DMS53 (cell line): ENCODE results near the gene NBR1.
"Not testable (repeated sequence)": the region's sequence is repeated elsewhere in the genome, so short reads cannot be mapped to it uniquely, and the experiment has no call there.

Source experiments
- DNase-seq: peaks from one replicate; lab custom pipeline; 2025; lab: John Stamatoyannopoulos, UW

The NBR1 gene

DNA sequence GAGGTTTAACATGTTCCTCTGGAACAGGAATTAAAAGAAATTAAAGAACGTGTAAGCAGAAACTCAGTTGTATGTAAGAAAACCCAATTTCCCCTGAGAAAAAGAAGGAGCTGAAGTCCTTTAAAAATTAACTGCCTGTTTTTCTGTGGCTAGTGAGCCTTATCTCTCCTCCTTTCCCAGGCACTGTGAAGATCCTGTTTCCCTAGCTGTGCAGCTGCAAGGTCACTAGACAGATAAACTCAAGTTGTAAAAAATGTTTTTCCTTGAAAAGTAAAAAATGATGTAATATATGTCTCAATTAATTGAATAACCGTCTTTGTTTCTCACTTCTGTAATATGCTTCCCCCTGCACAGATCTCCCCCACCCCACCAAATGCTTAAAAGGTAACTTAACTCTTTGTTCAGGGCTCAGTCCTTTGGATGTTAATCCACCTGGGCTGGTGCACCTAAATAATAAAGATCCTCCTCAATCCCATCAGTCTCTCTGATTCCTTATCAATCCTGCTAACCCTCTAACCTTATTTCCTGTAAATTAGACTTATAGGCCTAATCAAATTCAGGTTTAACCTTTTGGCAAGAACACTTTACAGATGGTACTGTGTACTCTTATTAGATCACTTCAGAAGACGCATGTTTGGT is 17.7 kb upstream of the NBR1 start:
- DNase-seq: peak; percentile 21

DNA sequence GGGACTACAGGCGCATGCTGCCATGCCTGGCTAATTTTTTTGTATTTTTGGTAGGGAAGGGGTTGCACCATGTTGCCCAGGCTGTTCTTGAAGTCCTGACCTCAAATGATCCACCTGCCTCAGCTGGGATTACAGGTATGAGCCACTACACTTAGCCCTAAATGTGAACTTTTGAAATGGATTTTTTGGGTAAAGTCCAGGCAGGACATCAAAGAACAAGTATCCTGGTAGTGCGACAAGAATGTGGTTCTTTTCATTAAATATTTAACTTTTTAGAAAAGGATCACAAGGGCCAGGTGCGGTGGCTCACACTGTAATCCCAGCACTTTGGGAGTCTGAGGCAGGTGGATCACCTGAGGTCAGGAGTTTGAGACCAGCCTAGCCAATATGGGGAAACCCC is 15.3 kb upstream of the NBR1 start:
- DNase-seq: no peak

DNA sequence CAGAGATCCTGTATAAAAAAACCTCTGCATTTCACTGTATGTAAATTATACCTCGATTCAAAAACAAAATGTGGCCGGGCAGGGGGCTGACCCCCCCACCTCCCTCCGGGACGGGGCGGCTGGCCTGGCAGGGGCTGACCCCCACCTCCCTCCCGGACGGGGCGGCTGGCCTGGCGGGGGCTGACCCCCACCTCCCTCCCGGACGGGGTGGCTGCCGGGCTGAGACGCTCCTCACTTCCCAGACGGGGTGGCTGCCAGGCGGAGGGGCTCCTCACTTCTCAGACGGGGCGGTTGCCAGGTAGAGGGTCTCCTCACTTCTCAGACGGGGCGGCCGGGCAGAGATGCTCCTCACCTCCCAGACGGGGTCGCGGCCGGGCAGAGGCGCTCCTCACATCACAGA is 11.8 kb upstream of the NBR1 start:
- not testable (repeated sequence) for DNase-seq

DNA sequence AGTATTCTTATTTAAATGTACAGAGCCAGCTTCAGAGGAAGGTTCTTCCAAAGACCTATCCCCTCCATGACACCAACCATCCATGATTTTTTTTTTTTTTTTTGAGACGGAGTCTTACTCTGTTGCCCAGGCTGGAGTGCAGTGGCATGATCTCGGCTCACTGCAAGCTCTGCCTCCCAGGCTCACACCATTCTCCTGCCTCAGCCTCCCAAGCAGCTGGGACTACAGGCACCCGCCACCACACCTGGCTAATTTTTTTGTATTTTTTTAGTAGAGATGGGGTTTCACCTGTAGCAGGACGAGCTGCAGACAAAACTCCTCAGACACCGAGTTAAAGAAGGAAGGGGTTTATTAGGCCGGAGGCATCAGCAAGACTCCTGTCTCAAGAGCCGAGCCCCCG is 11.1 kb upstream of the NBR1 start:
- DNase-seq: not testable (repeated sequence)

DNA sequence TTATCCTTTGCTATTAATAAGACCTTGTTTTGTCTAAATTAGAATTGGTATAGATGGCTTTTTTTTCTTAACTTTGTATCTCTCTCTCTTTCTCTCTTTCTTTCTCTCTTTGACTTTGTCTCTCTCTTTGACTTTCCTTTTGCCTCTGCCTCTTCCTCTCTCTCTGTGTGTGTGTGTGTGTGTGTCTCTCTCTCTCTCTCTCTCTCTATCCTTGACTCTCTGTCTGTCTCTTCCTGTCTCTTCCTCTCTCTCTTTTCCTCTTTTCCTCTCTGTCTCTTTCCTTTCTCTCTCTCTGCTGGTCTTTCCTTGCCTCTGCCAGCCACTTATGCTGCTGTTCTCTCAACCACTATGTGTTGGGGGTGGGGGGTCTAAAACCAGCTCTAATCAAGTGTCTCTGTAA is 5.0 kb upstream of the NBR1 start:
- not testable (repeated sequence) for DNase-seq

DNA sequence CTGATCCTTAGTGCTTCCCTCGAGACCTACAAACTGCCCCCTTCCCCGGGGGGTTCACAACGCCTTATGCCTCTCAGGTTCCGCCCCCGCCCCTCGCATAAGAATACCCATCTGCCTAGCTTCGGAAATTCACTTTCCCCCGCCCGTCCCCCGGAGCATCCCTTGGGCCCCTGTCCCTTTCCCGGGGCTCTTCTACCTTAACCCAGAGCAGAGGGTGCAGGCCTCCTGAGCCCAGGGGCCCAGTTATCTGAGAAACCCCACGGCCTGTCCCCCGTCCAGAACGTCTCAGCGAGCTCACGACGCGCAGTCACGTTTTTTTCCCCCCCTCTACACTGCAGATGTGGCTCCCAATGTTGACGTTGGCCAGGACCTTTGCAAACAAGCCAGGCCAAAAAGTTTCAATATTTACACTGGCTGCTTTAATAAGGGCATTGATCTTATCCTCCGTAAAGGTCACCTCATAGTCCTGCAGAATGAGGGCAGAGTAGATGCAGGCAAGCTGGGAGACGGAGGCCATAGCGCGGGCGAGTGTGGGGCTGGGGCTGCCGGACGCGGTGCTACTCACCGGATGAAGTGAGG is 1.4 kb upstream of the NBR1 start:
- DNase-seq: peak; percentile 88

DNA sequence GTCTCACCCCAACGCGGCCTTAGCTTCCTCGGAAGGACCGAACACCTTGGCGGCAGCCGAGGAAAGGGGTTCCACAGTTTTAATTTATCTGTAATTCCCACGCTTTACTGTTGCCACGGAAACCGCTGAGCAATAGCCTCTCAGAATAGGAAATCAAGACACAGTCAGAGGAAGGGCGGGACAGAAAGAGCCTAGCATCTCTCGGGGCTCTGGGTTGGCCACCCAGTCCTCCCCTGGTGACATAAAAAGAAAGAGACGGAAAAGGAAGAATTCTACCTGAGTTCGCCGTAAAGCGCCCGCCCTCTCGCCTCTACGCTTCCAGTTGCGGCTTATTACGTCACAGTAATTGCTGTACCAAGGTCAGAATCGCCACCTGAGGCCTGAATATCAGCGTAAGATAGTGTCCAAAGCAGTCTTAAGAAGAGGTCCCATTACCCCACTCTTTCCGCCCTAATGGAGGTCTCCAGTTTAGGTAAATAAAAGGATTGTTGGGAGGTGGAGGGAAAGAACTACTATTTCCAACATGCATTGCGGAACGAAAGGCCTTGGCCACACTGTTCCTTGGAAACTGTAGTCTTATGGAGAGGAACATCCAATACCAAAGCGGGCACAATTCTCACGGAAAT is 761 bp upstream of the NBR1 start:
- peak; percentile 100 for DNase-seq

DNA sequence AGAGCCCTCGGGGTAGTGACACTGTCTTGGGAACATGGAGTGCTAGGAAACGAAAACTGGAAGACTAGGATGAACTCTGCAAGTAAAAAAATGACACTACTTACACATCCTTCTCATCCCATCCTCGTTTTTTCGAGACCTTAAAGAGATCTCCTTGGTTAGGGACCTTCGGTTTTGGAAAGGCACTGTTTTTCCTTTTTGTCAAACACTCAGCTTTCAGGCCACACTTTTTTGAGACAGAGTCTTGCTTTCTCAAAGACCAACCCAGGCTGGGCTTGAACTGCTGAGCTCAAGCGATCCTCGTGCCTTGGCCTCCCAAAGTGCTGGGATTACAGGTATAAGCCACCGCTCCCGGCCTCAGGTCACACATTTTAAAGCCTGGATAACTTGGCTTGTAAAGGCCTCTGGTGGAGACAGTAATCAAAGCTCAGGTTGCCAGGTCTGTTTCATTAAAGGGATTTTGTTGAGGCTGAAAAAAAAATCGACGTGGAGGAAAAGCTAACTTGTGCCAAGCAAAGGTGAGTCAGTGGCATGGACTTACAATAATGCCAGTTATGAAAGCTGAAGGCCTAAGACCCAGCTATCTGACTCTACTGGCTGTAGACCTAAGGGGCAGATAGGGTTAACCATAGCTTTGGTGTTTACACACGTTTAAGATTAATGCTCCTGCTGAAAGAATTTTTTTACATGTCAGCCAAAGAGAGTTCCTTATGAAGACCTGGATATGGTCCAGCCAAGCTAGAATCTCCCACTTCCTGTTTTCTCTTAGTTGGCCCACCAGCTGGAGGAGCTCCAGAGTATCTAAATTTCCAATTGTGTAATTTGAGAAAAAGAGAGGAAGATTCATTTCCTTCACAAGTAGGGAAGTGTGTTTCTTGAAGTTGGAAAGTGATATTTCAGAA is 823 bp downstream of the NBR1 start:
- peak; percentile 72 for DNase-seq

DNA sequence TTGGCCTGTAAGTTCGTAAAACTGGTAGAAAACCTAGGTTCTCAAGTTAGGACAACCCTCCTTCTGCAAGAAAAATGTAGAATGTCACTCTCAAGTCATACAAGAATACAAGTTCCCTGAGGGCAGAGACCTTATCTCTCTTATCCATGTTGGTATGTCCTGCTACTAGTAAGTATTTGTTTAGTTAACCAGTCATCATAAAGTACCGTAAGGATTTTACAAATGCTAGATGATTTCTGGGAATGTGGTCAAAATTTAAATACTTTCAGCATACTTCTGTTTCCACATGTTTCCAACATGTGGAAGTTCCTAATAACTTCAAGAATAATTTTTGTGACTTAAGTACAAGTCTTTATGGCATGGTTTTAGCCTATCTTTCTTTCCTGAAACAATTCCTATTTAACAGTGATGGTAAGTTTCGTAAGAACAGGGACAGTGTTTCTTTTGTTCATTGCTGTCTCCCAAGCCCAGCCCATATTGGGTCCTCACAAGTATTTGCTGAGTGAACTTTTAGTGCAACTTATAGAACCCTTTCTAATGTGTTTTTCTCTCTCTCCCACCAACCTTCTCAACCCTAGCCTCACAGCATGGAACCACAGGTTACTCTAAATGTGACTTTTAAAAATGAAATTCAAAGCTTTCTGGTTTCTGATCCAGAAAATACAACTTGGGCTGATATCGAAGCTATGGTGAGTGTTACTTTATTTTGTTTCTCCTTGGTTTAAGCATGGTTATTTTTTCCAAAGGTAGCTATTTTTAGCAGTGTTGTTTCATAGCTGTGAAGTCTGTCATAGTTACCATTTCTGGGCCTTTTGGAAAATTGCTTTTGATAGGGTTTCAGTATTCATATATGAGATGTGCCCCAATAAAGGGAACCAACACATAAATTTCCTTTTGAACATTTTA is 4.5 kb downstream of the NBR1 start:
- DNase-seq: no peak

DNA sequence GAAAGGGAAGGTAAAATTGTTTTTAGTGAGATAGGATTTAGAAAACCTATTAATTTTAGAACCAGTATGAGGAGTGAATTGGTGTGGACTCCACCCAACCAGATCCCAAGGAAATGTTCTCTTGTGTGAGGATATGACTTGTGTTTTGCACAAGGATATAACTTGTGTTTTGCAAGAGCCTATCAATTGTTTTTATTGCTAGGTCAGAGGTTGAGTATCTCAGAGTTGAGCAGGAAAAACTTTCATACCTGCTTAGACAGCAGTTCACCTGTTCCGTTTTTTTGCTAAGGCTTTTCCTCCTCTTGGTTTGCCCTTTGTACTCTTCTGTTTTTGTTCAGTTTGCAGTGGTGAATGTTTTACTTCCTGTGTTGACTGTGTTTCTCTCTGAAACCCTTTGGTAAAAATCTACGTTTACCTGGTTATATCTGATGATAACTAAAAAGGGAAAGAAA is 5.1 kb downstream of the NBR1 start:
- DNase-seq: peak; percentile 37

DNA sequence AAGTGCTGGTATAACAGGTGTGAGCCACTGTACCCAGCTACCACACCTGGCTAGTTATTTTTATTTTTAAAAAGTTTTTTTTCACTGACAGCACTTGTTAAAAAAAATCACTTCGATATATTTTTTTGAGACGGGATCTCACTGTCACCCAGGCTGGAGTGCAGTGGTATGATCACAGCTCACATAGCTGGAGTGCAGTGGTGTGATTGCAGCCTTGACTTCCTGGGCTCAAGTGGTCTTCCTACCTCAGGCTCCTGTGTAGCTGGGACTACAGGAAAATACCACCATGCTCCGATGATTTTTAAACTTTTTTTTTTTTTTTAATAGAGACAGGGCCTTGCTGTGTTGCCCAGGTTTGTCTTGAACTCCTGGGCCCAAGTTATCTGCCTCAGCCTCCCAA is 12.9 kb downstream of the NBR1 start:
- DNase-seq: no peak

DNA sequence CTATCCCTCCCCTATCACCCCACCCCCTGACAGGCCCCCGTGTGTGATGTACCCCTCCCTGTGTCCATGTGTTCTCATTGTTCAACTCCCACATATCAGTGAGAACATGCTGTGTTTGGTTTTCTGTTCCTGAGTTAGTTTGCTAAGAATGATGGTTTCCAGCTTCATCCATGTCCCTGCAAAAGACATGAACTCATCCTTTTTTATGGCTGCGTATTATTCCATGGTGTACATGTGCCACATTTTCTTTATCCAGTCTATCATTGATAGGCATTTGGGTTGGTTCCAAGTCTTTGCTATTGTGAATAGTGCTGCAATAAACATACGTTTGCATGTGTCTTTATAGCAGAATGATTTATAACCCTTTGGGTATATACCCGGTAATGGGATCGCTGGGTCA is 15.6 kb downstream of the NBR1 start:
- DNase-seq: not testable (repeated sequence)

DNA sequence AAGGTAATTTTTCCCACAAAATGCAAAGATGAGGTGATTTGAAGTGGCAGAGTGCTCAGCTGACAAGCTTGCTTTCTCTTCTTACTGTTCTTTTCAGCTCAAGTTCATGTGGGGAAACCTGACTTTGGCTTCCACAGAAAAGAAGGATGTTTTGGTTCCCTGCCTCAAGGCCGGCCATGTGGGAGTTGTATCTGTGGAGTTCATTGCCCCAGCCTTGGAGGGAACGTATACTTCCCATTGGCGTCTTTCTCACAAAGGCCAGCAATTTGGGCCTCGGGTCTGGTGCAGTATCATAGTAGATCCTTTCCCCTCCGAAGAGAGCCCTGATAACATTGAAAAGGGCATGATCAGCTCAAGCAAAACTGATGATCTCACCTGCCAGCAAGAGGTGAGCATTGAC is 22.2 kb downstream of the NBR1 start:
- DNase-seq: no peak

DNA sequence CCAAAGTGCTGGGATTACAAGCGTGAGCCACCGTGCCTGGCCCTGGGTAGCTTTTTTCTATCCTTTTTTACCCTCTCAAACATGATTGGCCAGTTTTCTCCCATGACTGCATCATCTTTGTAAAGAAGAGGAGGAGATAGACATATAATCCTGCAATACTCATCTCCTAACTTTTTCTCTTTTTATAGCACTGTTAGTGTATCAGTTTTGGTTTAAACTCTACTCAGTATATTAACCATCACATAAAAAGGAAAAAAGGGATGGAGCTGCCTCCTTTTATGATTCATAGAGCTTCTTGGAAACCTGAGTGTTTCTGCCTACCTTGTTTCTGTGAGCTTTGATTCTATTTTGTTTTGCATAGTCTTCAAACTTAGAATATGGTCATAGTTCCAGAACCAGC is 28.6 kb downstream of the NBR1 start:
- no peak for DNase-seq

DNA sequence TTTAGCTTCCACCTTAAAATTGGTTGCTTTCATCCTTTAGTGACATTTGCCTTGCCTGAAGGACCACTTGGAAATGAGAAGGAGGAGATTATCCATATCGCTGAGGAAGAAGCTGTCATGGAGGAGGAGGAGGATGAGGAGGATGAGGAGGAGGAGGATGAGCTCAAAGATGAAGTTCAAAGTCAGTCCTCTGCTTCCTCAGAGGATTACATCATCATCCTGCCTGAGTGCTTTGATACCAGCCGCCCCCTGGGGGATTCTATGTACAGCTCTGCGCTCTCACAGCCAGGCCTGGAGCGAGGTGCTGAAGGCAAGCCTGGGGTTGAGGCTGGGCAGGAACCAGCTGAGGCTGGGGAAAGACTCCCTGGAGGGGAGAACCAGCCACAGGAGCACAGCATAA is 29.1 kb downstream of the NBR1 start:
- DNase-seq: no peak

DNA sequence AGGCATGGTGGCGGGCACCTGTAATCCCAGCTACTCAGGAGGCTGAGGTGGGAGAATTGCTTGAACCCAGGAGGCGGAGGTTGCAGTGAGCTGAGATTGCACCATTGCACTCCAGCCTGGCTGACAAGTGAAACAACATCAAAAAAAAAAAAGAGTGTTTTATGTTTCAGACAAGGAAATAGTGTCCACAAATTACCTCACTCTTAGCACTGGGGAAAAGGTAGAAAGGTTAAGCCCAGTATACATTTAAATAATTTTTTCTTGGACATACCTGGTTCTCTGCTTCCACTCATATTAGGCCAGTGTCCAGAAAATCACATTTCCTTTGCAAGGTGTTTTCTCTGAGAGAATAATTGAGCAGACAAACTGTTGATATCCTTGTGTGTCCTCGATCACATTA is 32.0 kb downstream of the NBR1 start:
- DNase-seq: peak; percentile 54

DNA sequence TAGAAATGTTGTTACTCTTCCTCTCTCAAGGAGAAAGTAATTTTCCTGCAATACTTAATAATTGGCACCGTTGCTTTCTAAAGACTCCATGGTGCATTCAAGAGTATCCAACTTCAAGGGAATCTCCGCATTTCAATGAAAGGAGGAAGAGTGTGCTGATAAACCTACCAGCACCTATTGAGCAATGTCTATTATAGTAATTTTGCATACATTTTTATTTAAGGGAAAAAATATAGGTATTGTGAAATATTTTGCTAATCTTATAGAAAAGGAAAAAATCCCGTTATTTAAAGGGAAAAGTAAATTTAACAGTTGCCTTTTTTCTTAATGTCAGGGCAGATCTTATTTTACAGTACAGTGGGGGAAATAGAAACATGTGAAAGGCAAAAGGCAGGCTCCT is 39.6 kb downstream of the NBR1 start:
- DNase-seq: no peak

DNA sequence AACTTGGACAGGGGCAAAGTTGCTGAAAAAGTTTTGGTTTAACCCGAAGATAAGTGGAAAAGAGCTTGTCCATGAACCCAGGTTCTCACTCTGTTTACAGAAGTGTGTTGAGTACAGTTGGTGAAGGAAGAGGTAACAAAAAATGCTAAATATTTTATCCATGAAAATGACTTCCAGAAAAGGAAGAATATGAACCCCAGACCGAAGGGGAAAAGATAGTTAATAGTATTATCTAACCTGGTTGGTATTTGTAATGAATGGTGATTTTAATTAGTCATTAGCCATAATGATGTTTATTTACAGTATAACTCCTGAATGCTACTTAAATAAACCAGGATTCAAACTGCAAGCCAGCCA is 40.1 kb downstream of the NBR1 start:
- DNase-seq: no peak

DNA sequence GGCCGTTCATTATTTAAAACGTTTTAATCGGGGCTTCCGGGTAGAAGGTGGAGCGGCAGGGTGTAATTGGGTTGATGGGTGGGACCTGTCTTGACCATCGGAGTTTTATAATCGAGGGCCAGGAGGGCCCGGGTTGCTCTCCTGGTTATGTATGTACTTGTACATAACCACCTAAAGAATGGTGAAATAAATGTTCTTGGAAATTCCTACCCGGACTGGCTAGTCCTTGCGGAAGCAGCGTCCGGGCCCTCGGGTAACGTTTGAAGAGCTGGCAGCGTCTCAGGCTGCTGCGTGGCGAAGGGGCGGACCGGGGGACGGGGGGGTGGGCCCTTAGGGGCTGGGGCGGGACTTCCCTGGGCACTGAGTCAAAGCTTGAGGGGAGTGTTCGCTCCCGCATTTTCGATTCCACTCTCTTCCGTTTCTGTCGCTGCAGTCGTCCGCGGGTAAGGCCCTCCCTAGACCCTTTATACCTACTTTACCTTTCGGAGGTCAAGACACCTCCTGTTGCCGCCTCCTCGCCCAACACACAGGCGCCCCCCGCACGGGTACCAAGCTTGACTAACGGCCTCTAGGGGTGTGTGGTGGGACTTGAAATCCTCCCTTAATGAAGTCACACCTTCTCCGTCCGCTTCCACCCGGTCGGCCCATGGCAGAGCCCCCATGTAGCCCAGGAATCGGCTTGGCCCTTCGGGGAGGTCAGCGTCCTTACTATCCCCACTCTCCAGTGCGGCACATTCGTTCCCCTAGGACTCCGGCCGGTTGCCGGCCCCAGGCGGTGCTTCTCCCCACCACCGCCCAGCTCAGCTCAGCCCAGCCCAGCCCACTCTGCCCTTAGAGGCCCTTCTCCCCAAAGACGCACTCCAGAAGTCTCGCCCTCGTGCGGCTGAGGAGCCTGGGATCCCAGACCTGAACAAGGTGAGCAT is 40.7 kb downstream of the NBR1 start, which contains the start of gene TMEM106A:
TMEM106A (plus strand) TSS at position 396 of the 923 bp plus-strand sequence. CDS start 1,167 bp downstream, outside the sequence.
- DNase-seq: peak; percentile 91
